Endothelial cell of umbilical vein (primary cell): ENCODE results near the gene ADGRB2.

Source experiments
- CTCF ChIP-seq, 2 donors: IDR thresholded peaks; 1 replicate in 1 of 2; 2 replicates in 1 of 2; pipeline ENCODE4 v1.5.1; 2011; ENCODE audit warnings: low read length in 2 of 2, mild to moderate bottlenecking in 2 of 2, moderate library complexity in 2 of 2, control low read depth in 1 of 2, inconsistent platforms in 1 of 2, low read depth in 1 of 2; ENCODE audit not compliant: insufficient read depth in 1 of 2; ENCODE audit errors: extremely low read depth in 1 of 2
- FOS ChIP-seq: IDR thresholded peaks from 2 replicates; pipeline ENCODE4 v1.6.1; 2011; ENCODE audit warnings: mild to moderate bottlenecking, low read length, moderate library complexity, borderline replicate concordance; ENCODE audit not compliant: insufficient read depth
- MYC ChIP-seq: IDR thresholded peaks from one replicate; pipeline ENCODE4 v1.6.1; 2011; ENCODE audit warnings: mild to moderate bottlenecking, low read depth, low read length
- POLR2A ChIP-seq: IDR thresholded peaks from 2 replicates; pipeline ENCODE4 v1.6.1; 2012; ENCODE audit warnings: low read depth, mild to moderate bottlenecking, control low read depth, low read length
- POLR2AphosphoS5 ChIP-seq: IDR thresholded peaks from 2 replicates; pipeline ENCODE4 v1.6.1; 2012; ENCODE audit warnings: low read depth, mild to moderate bottlenecking, control low read depth, low read length, moderate library complexity; ENCODE audit not compliant: insufficient read depth
- TF ChIP-seq, protein P1 (sequence below): IDR thresholded peaks from 2 replicates; pipeline ENCODE4 v1.6.1; 2011; ENCODE audit not compliant: insufficient read depth, insufficient read length

DNA sequence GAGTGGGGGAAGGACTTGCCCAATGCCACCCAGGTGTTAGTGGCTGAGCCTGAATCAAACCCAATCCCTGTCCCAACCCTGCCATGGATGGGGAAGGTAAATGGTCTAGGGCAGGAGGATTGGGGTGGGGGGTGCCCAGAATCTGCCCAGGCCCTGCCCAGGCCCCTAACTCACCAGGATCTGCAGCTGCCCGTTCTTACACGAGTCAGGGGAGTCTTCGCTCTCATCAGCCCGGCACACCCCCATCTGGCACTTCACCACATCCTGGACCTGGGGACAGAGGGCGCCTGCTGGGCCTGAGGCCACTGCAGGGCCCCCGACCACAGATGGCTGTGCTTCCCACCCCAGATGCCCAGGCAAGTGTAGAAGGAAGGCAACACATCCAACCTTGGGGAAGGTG lies 31.8 kb downstream of the ADGRB2 start:
- TF ChIP-seq CTCF (IDR thresholded peaks at IDR 0.05; ENCODE audit: extremely low read depth in 1 of 2, insufficient read depth in 1 of 2, low read depth in 1 of 2, low read length in 2 of 2), result no peak
- no peak for TF ChIP-seq MYC
- TF ChIP-seq, protein P1, sequence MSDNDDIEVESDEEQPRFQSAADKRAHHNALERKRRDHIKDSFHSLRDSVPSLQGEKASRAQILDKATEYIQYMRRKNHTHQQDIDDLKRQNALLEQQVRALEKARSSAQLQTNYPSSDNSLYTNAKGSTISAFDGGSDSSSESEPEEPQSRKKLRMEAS, result no peak
- TF ChIP-seq POLR2A, result no peak
- no peak for TF ChIP-seq POLR2AphosphoS5
- no peak for TF ChIP-seq FOS
